AG08396 (cell line): ENCODE data around the gene RAB40AL.

Source experiments
- DNase-seq: peaks from one replicate; pipeline ENCODE4 v3.0.0; 2012; ENCODE audit warnings: low spot score, mixed read lengths

RAB40AL gene

DNA sequence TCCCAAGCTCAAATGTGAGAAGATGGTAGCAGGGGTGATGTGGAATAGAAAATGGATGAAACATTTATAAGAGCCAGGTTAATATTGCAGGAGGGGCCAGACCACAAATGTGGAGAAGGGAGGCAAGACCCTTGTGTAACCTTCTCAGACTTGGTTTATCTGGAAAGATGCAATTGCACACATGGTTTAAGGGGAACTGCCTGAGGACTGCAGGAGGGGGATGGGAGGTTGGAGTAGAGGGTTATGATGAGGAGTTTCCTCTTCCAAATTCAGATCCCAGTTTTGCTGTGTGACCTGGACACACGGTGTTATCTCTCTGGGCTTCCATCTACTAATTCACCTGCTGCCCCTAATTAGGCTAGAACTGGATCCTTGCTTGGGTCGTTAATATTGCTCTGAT lies 46.1 kb downstream of the RAB40AL start:
- no peak for DNase-seq

DNA sequence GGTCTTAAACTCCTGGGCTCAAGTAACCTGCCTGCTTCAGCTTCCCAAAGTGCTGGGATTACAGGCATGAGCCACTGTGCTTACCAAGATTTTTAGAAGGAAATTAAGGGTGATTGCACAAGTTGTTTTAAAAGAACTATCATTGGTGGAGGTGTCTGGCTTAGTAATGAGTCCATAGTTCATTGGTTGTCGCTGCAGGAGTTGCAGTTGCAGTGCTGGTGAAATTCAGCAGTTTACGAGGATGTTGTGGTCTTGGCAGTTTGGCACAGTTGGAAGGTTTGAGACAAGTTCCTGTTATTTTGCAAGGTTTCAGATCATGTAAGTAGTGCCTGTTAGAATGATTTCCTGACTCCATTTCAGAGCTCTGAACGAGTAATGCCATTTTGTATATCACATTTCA lies 48.1 kb downstream of the RAB40AL start:
- no peak for DNase-seq
